GM04504 (cell line): ENCODE measurements around the gene MKLN1.

Experiments
- DNase-seq: peaks from one replicate; pipeline ENCODE4 v3.0.0-alpha.2; 2012; ENCODE audit warnings: low read depth

Gene MKLN1

GRCh38 chr7:131354390-131354789 lies 26.7 kb downstream of the MKLN1 start:
- DNase-seq = no peak

- DNase-seq = no peak
Observed at GRCh38 chr7:131355917-131356777, 28.5 kb downstream of the MKLN1 start.

- DNase-seq = no peak
Observed at GRCh38 chr7:131357282-131357880, 29.7 kb downstream of the MKLN1 start.

- DNase-seq = no peak
Observed at GRCh38 chr7:131358636-131359035, 31.0 kb downstream of the MKLN1 start.

- no peak for DNase-seq
Observed at GRCh38 chr7:131359136-131359776, 31.6 kb downstream of the MKLN1 start.

GRCh38 chr7:131363719-131364118 lies 36.0 kb downstream of the MKLN1 start:
- DNase-seq = no peak

GRCh38 chr7:131364767-131365344 lies 37.2 kb downstream of the MKLN1 start:
- DNase-seq = no peak

GRCh38 chr7:131365838-131366237 lies 38.2 kb downstream of the MKLN1 start:
- peak; percentile 20 for DNase-seq

GRCh38 chr7:131369354-131369753 lies 41.7 kb downstream of the MKLN1 start:
- no peak for DNase-seq

- DNase-seq = no peak
Observed at GRCh38 chr7:131370523-131370968, 42.9 kb downstream of the MKLN1 start.

GRCh38 chr7:131371411-131371810 lies 43.7 kb downstream of the MKLN1 start:
- no peak for DNase-seq

- no peak for DNase-seq
Observed at GRCh38 chr7:131372554-131372953, 44.9 kb downstream of the MKLN1 start.

- DNase-seq = no peak
Observed at GRCh38 chr7:131374821-131375220, 47.1 kb downstream of the MKLN1 start.

- DNase-seq = no peak
Observed at GRCh38 chr7:131381069-131381838, 53.6 kb downstream of the MKLN1 start.

GRCh38 chr7:131383417-131384285 lies 56.0 kb downstream of the MKLN1 start:
- no peak for DNase-seq

GRCh38 chr7:131384286-131384635 lies 56.6 kb downstream of the MKLN1 start:
- DNase-seq = no peak

- DNase-seq = no peak
Observed at GRCh38 chr7:131385039-131385605, 57.4 kb downstream of the MKLN1 start.

- DNase-seq = no peak
Observed at GRCh38 chr7:131388126-131388525, 60.5 kb downstream of the MKLN1 start.

- DNase-seq = no peak
Observed at GRCh38 chr7:131390275-131390674, 62.6 kb downstream of the MKLN1 start.

- DNase-seq = no peak
Observed at GRCh38 chr7:131391145-131391544, 63.5 kb downstream of the MKLN1 start.
